HG03442 (cell line): ENCODE results near the gene ENOX2.
A peak's percentile ranks its signal among the peaks of the same experiment; 100 is the strongest.

ENCODE experiments used
- ATAC-seq: cut with Tn5 transposase; IDR thresholded peaks from one replicate; pipeline ENCODE4 v1.9.1; 2021; ENCODE audit warnings: mild to moderate bottlenecking, moderate library complexity; ENCODE audit not compliant: unreplicated experiment

The ENOX2 gene

DNA sequence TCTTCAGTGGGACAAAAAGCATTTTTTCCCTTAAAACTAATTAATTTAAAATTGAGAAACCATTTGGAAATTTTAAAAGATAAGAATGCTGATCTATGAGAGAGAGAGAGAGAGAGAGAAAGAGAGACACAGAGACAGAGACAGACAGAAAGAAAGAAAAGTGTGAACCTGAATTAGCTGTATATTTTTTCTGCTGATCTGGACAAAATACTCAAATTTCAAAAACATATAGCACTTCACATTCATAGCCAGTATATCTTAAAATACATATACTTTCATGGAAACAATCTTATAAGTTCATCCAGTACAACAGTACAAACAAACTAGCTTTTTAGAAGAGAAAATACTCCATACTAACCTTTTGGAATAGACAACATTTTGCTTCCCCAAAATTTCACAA is 18.4 kb downstream of the ENOX2 start:
- ATAC-seq, result no peak

DNA sequence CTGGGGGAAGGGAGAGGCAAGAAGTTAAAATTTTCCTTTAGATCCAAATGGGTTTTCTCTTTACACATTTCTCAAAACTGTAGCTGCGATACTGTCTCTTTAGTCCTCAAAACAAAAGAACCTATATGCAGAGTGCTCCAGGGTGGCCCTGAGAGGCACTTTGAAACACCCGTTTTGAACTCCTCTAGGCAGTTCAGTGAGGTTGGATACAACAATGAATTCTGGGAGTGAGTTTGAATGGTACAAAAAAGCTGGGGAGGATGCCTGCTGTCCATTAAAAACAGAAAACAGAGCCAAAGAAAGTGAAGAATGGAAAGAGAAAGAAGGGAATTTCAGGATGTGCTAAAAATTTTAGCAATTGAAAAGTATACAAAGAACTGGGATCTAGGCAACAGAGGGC is 23.1 kb downstream of the ENOX2 start:
- no peak for ATAC-seq

DNA sequence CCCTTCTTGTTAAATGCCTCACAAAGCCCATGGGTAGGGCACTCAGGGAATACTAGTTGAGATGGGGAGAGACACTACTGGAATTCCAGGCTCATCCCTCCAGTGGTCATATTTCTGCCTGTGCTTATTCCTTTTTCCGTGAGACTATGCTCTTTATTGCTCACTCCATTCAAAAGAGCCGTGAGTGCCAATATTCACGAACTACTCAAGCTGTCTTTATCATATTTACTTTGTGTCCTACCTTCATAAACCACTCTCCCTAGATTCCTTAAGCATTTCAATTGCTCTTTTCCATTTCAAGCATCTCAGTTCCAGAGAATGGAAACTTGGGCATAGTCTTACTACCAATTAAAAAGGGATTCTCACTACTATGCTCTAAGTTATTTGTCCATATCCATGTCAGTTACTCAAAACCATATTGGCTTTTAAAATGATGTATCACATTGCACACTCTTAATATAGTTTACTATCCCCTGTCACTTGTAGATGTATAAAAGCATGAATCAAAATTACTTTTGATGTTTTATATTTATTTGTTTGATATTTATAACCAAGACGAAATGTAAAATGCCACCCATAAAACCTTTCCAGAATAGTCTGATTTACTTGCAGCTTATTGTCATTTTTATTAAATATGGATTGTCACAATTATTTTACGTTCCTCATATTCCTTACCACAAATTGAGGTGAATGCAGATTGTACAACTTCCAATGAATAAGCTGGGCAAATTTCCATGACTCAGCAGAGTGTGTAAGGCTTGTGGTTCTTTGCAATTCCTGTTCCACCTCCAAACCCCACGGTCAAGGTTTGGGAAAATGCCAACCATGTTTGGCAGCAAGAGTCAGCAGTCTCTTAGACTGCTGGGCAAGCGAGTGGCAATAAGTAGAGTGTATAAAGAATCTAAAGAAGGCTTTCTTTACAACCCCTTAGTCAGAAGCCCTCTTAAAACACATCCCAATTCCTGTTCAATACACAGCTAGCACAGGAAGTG is 24.4 kb downstream of the ENOX2 start:
- ATAC-seq, result no peak

DNA sequence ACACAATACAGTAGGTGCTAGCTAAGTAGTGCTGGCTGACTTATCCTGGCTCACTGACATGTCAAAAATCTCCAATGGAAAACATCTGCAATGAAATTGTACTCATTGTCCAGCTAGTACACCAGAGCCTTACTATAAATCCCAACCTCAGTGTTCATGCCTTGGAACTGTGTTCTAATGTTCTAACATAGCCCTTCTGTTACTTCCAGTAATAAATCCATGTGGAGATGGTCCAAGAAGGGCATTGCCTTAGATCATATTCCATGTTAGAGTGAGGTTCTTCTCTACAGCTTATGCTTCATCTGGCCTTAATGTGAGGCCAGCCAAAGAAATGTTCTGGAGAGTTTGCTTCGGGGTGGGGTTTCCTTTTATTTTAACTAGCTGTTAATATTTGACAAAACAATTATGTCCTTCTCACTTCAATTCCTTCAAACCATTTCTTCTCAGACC is 25.1 kb downstream of the ENOX2 start:
- no peak for ATAC-seq

DNA sequence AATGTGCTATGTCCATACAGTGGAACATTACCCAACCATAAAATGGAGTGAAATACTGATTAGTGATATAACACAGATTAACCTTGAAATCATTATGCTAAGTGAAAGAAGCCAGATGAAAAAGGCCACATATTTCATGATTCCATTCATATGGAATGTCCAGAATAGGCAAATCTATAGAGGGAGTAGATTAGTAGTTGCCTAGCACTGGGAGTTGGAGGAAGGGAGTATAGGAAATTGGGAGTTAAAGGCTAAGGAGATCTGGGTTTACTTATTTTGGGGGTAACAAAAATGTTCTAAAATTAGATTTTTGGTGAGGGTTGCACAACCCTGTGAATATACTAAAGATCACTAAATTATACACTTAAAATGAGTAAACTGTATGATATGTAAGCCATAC is 26.8 kb downstream of the ENOX2 start:
- no peak for ATAC-seq

DNA sequence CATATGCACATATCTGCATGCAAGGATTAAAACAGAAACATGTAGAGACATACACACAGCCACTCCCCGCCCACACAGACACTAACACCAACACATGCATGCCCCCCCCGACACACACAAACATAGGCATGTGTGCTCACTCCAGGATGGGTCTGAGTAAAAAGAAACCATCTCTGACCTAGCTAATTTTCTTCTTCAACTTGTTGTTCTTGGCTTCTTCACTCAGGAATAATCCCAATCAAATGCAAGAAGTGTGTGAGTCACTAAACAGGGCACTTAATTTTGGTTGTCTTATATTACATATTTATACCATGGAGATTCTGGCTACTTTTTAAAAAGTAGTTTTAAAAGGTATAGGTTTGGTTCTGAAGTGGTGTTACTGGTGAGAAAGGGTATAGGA is 28.3 kb downstream of the ENOX2 start:
- no peak for ATAC-seq

DNA sequence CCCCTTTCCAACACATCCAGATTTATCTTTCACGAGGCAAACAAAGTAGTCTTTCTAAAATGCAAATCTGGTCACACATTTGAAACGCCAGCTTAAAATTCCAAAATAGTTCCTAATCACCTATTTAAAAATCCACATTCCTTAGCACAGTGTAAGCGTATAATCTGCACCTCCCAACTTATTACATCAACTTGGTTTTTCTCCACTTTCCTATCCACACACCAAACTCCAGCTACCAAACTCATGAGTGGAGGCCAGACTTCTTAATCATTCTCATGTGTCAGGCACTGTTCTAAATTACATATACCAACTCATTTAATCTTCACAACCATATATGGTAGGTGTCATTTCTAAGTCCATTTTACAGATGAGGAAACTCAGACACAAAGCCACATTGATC is 33.8 kb downstream of the ENOX2 start:
- ATAC-seq, result no peak

DNA sequence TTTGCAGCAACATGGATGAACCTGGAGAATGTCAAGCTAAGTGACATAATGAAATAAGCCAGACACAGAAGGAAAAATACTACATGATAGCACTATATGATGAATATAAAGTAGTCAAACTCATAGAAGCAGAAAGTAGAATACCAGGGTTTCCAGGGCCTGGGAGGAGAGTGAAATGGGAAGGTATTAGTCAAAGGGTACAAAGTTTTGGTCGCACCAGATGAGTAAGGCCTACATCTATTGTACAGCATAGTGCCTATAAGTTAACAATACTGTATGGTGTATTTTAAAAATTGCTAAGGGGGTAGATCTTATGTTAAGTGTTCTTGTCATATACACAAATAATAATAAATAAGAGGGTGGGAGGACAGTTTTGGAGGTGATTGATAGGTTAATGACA is 41.5 kb downstream of the ENOX2 start:
- no peak for ATAC-seq

DNA sequence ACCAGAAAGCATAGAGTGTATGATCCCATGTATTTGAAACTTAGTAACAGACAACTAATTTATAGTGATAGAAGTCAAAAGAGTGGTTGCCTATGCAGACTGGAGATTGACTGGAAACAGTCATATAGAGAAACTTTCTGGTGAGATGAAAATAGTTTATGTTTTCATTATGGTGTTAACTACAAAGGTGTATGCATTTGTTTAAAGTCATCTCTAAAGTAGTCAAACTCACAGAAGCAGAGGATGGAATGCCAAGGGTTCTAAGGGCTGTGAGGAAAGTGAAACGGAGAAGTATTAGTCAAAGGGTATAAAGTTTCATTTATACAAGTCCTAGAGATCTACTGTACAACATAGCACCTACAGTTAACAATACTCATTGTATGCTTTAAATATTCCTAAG is 45.8 kb downstream of the ENOX2 start:
- ATAC-seq, result peak; percentile 99

DNA sequence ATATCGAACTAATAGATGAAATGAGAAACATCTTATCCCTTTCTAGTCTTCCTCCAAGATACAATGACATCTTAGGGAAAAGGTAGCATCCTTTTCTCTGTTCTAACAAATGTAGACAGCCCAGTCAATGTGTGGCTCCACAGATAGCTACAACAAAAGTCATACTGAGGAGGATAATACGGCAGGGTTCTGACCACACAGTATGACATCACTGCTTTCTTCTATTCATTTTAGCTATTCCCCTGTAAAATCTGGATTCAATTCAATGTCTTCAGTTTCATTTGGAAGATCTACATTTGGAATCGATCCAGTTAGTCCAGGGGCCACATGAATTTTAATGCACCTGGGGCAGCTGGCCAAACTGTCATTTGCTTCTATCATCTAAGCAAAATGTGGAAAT is 51.4 kb downstream of the ENOX2 start:
- ATAC-seq, result no peak

DNA sequence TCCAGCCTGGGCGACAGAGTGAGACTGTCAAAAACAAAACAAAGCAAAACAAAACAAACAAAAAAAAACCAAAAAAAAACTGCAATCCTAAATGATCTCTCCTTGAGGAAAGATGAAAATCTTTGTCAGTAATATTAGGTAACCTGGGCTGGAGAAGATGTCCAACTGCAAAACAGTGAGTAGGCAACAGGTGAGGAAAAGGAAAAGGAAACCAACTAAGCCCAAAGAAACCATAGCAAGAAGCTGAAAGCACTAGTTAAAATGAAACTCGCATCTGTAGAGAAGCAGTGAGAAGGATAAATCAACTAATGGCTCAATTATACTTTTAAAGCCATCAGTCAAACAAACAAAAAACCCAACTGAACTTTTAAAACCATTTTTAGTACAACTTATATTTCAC is 54.2 kb downstream of the ENOX2 start:
- ATAC-seq, result peak; percentile 80

DNA sequence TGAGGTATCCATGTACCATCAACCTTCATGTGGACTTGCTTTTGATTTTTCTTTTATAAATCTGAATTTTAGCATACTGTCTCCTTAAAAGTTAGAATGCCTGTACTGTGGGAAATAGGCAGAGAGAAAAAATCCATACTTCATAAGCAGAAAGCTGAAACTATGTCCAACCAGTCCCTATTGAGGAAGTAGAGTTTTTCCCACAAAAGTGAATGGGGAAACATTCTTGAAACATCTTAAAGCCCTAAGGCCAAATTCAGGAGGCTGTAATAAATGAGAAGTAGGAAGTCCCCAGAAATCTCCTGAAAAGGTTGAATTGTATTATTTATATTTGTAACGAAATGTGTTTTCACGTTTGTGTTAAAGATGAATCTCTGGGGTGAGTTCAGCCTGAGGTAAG is 56.3 kb downstream of the ENOX2 start:
- ATAC-seq, result no peak

DNA sequence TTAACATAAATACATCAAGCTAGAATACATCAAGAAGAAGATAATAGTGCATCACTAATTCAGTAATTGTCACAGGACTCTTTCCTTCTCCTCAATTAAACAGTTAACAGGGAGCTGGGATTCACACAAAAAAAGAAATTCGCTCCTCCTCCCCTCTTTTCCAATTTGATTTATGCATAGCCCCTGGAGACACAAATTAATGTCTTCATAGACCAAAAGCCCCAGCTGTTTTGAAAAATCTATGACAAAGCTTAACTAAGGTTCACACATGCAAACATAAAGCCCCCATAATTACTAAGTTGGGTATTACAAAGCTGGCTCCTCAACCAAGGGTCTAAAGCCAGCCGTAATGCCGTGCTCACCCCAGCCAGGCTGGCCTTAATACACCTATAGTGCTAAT is 61.2 kb downstream of the ENOX2 start:
- ATAC-seq, result no peak

DNA sequence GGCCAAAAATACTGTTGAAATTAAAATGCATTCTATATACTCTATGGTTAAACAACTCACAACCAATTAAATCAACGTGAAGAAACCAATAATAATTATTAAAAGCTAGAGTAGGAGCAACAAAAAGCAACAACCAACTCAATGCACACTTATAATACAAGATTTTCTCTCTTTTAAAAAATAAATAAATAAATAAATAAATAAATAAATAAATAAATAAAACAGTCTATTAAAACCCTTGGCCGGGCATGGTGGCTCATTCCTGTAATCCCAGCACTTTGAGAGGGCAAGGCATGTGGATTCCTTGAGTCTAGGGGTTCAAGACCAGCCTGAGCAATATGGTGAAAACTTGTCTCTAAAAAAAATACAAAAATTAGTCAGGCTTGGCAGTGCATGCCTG is 62.7 kb downstream of the ENOX2 start:
- no peak for ATAC-seq

DNA sequence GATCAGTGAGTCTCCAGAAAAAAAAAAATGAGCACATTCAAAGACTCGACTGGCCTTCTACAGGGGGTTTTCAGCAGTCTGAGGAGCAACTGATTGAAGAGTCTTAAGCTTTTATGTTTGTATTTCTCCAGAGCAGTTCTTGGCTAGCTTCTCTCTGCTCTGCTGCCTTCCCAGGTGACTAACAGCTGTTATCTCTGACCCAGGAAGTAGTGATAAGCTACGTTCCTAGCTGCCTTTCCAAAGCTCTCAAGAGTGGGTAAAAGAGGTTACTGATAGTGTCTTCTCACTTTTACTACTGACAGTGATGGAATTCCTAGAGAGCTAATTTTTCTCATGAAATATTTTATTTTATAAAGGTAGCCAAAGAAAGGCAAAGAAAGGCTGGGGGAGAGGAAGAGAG is 66.6 kb downstream of the ENOX2 start:
- ATAC-seq, result no peak

DNA sequence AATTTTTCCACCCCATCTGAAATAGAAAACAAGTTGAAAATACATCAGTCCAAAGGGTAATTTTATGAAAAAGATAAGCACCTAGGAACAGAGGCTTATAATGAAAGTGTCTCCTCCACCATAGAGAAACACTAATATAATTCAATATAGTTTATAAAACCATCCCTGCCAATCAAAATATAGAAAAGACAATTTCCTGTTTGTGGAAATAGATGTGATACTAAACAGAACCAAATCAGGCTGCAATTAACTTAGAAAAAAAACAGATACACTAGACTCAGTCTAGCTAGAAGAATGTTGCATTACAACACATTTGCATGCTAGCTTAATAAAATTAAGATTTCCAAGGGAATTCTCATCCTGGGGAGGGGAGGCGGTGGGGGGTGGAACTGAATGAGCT is 68.2 kb downstream of the ENOX2 start:
- no peak for ATAC-seq

DNA sequence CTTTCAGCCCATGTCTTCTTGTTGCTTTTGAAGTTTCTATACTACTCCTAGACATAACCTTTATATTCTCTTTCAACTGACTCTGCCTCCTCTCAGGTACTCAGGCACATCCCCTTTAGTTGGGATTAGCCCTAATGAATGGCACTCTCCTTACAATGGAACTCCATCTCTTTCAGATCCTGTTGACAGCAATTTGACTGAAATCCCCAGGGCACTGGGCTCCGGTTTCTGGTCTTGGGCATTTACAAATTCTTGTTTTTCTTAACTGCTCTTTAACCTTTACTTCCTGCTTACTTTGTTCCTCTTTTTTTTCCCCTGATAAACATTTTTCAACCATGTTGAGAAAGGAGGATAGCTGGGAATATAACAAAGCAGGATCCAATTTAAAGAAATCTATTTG is 68.9 kb downstream of the ENOX2 start:
- ATAC-seq, result no peak

DNA sequence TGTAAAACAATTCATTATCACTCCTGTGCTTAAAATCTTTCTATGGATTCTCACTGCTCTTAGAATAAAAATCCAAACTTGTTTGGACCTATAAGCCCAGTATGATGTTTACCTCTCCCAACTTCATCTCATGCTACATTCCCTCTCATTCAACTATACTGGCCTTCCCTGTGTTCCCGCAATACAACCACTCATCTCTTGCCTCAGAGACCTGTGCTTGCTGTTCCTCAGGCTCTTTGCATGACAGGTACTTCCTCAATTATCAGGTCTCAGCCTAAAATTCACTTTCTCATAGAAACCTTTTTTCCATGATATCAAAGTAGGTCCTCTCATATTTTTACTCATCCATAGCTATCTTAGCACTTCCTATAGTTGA is 71.7 kb downstream of the ENOX2 start:
- no peak for ATAC-seq

DNA sequence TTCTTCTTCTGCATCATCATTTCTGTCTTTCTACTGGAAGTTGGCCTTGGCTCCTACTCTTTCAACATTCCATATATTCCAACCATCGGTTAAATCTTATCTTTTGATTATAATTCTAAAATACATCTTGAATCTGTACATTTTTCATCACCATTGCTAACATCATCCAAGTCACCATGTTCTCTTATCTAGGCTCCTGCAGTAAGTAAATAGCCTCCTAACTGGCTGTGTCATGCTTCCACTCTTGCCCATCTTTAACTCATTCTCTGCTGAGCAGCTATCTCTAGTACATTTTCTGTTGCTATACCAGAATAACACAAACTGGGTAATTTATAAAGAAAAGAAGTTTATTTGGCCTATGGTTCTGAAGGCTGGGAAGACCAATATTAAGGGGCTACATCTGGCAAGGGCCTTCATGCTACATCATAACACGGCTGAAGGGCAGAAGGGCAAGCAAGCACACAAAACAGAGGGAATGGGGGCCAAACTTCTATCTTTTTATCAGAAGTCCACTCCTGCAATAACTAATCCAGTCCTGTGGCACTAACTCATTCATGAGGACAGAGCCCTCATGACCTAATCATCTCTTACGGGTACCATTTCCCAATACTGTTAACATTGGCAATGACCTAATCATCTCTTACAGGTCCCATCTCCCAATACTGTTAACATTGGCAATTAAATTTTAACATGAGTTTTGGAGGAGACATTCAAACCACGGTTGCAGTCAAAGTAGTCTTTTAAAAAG is 72.2 kb downstream of the ENOX2 start:
- no peak for ATAC-seq

DNA sequence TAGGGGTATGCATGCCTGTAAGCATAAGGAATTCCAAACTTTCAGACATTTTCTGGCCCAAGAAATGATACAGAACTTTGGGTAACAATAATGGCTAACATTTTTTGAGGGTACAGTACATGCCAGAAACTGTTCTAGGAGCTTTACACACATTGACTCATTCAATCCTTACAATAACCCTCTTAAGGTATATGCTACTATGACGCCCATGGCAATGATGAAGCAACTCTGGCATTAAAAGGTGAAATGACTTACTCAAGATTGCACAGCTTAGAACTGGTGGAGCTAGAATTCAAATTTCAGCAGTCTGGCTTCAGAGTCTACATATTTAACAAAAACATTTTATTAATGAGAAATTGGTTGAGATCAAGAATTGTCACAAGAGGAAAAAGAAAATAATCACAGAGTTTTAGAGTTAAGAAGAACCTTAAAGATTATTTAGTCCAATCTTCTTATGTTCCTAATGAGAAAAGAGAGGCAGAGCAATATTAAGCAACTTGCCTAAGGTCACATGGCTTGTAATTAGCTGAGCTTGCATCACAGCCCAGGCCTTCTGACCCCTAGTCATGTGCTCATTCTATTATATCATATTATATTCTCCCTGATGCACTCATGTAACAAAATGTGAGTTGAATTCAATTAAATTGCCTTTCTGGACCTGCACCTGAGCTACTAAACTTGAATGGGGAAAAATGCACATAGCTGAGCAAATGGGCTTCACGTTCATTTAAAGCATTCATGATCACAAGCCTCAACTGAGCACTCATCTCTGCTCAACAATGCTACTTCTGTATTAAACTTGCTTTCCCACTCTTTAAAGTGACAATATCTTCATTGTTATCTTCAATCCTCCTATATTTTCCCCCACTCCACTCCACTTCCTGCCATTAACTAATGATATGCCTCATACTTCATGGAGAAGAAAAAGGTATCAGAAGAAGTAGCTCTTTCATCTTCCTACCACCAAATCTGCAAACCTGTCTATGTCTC is 73.2 kb downstream of the ENOX2 start:
- no peak for ATAC-seq

DNA sequence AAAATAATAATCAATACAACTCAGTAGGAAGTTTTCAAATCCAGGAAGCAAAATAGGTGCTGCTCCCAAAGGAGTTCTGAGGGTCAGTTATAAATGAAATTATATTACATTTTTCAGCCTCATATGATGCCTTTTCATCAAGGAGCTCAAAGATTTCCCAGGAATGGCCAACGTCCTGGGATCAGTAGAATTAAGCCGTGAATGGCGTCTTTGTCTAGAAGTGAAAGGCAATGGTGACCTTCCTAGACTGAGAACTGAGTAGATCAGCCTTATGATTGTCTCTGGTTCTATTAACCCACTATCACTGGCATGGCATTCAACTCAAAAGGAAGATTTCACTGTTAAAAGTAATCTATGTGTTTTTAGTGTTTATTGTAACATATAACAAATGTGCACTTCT is 74.4 kb downstream of the ENOX2 start:
- no peak for ATAC-seq
